Measurements from ENCODE around the gene ELFN1. TPM values are rescaled to one million over a fixed set of nuclear protein-coding genes. Genes with fewer than 3 reads are reported as not detected.

The ELFN1 gene
- total RNA-seq, 1 donor from 2014 or later: not detected

GRCh38 chr7:1752111-1752510 lies 82.0 kb downstream of the ELFN1 start:
- Mint-ChIP-seq H3K27me3 (peaks cover 9% of the 10 kb centered on the region), H3K4me3 (no peak overlapping the region), H3K36me3 (ENCODE audit: low read depth) (no peaks in the 10 kb centered on the region), H3K27ac (no peak overlapping the region), H3K9me3 (peaks cover 3% of the 10 kb centered on the region), H3K4me1 (peaks cover 25% of the 10 kb centered on the region)
- TF ChIP-seq CTCF (IDR thresholded peaks at IDR 0.05): no peak
- ATAC-seq (ENCODE audit: low read depth) (no peak), DNase-seq (no peak)
- intact Hi-C loops (cut with micrococcal nuclease): no loop called here
- ChIA-PET CTCF (no interaction called here), POLR2A (no interaction called here)

GRCh38 chr7:1752771-1753563 lies 82.9 kb downstream of the ELFN1 start:
- TF ChIP-seq CTCF (IDR thresholded peaks at IDR 0.05): no peak
- ATAC-seq (ENCODE audit: low read depth) (no peak), DNase-seq (no peak)
- POLR2A ChIA-PET: no interaction called here
- peak overlapping the region; percentile 27 for H3K27ac Mint-ChIP-seq
- no peaks in the 10 kb centered on the region for H3K36me3 Mint-ChIP-seq (ENCODE audit: low read depth)
- peaks cover 25% of the 10 kb centered on the region for H3K4me1 Mint-ChIP-seq
- intact Hi-C loops (cut with micrococcal nuclease): no loop called here
- H3K4me3 Mint-ChIP-seq: peak overlapping the region; percentile 44
- CTCF ChIA-PET: no interaction called here
- H3K27me3 Mint-ChIP-seq: peaks cover 7% of the 10 kb centered on the region
- peaks cover 3% of the 10 kb centered on the region for H3K9me3 Mint-ChIP-seq

- POLR2A ChIA-PET: no interaction called here
- Mint-ChIP-seq H3K9me3 (peaks cover 3% of the 10 kb centered on the region), H3K36me3 (ENCODE audit: low read depth) (no peaks in the 10 kb centered on the region), H3K4me3 (peak overlapping the region; percentile 30), H3K27me3 (peaks cover 7% of the 10 kb centered on the region), H3K4me1 (peaks cover 25% of the 10 kb centered on the region), H3K27ac (peak overlapping the region; percentile 27)
- CTCF ChIA-PET: no interaction called here
- intact Hi-C loops (cut with micrococcal nuclease): no loop called here
- DNase-seq: no peak
- TF ChIP-seq CTCF (IDR thresholded peaks at IDR 0.05): no peak
- no peak for ATAC-seq (ENCODE audit: low read depth)
These were observed 83.4 kb downstream of the ELFN1 start for GRCh38 chr7:1753564-1753867.

- no peak for ATAC-seq (ENCODE audit: low read depth)
- Mint-ChIP-seq H3K4me3 (no peak overlapping the region), H3K27me3 (peaks cover 10% of the 10 kb centered on the region), H3K9me3 (peaks cover 3% of the 10 kb centered on the region), H3K4me1 (peaks cover 25% of the 10 kb centered on the region), H3K27ac (no peak overlapping the region), H3K36me3 (ENCODE audit: low read depth) (no peaks in the 10 kb centered on the region)
- no peak for DNase-seq
- intact Hi-C loops (cut with micrococcal nuclease): no loop called here
- CTCF ChIA-PET: no interaction called here
- POLR2A ChIA-PET: no interaction called here
- no peak for TF ChIP-seq CTCF (IDR thresholded peaks at IDR 0.05)
These were observed 84.3 kb downstream of the ELFN1 start for GRCh38 chr7:1754345-1754908.

- Mint-ChIP-seq H3K36me3 (ENCODE audit: low read depth) (no peaks in the 10 kb centered on the region), H3K9me3 (peaks cover 3% of the 10 kb centered on the region), H3K4me1 (peaks cover 25% of the 10 kb centered on the region), H3K27me3 (peaks cover 14% of the 10 kb centered on the region), H3K4me3 (no peak overlapping the region), H3K27ac (no peak overlapping the region)
- CTCF ChIA-PET: no interaction called here
- peak; percentile 25 for ATAC-seq (ENCODE audit: low read depth)
- POLR2A ChIA-PET: no interaction called here
- TF ChIP-seq CTCF (IDR thresholded peaks at IDR 0.05): no peak
- DNase-seq: no peak
- intact Hi-C loops (cut with micrococcal nuclease): no loop called here
These were observed 85.9 kb downstream of the ELFN1 start for GRCh38 chr7:1755783-1756625.

Data from activated B cell treated with CpG ODN at 0.5 μM for 24 hours (primary cell).